GM12878 (cell line): Measurements from ENCODE around the gene LCE3C. TPM values are rescaled to one million over a fixed set of nuclear protein-coding genes. Genes with fewer than 3 reads are reported as not detected.

ENCODE experiments used
- ATAC-seq: fragments of 200-7000 bp; cut with Tn5 transposase; 3 replicates; pipeline ENCODE4 v1.9.1; 2020; ENCODE audit warnings: mild to moderate bottlenecking, moderate library complexity
- Bru-seq: library from RNA; stranded (reverse); fragments of 400-500 nt; gene quantifications from one replicate; lab custom pipeline; 2021; lab: Mats Ljungman, UMichigan
- BruChase-seq, 2 experiments: library from RNA; stranded (reverse); fragments of 400-500 nt; gene quantifications; one replicate each; lab custom pipeline; 2021; lab: Mats Ljungman, UMichigan
- BruUV-seq: library from RNA; stranded (reverse); fragments of 400-500 nt; replicated peaks from 2 replicates; lab custom pipeline; 2021; lab: Mats Ljungman, UMichigan
- CTCF ChIA-PET: fragments of 300-600 bp; sonication (Branson Sonifier 250); formaldehyde crosslinking; extraction: SDS; loops from one replicate; lab custom pipeline; 2021; ENCODE audit warnings: inconsistent platforms; lab: Yijun Ruan, JAX
- POLR2A ChIA-PET: fragments of 350-600 bp; formaldehyde crosslinking; extraction: SDS; loops from one replicate; lab custom pipeline; 2021; ENCODE audit warnings: inconsistent platforms; lab: Charles Lee
- RAD21 ChIA-PET: fragments of 300-600 bp; sonication (Branson Sonifier 250); formaldehyde crosslinking; loops from one replicate; lab custom pipeline; 2023; ENCODE audit warnings: antibody characterized with exemption; ENCODE audit not compliant: unreplicated experiment; lab: Charles Lee
- SMC1A ChIA-PET: fragments of 300-600 bp; sonication (Branson Sonifier 250); formaldehyde crosslinking; loops from one replicate; lab custom pipeline; 2023; ENCODE audit not compliant: unreplicated experiment, uncharacterized antibody; lab: Charles Lee
- DNase-seq: peaks from one replicate; pipeline ENCODE4 v3.0.0-alpha.2; 2011; ENCODE audit warnings: low read depth, low spot score
- FAIRE-seq: peaks from 3 replicates; lab custom pipeline; 2011; peaks lifted over from hg19 to GRCh38; lab: Jason Lieb, UNC
- H2AFZ ChIP-seq: 2 replicates; pipeline ENCODE4 v1.6.0; 2011; ENCODE audit warnings: low read depth, low read length, control low read depth; ENCODE audit not compliant: control insufficient read depth
- H3K27ac ChIP-seq: 2 replicates; pipeline ENCODE4 v1.5.1; 2011; ENCODE audit warnings: control low read depth; ENCODE audit not compliant: control insufficient read depth, insufficient read depth
- H3K27me3 ChIP-seq, 2 experiments: replicated peaks in 1 of 2; 2 replicates each; pipeline versions ENCODE4 v1.6.0 to v1.6.1; 2011; ENCODE audit warnings: low read length in 1 of 2; ENCODE audit not compliant: control insufficient read depth in 2 of 2, insufficient read depth in 2 of 2
- H3K36me3 ChIP-seq, 2 experiments: 2 replicates each; pipeline ENCODE4 v1.5.1; 2011; ENCODE audit warnings: low read length in 1 of 2; ENCODE audit not compliant: control insufficient read depth in 2 of 2, insufficient read depth in 2 of 2
- H3K4me1 ChIP-seq: 2 replicates; pipeline ENCODE4 v1.6.1; 2011; ENCODE audit warnings: mild to moderate bottlenecking, low read length, moderate library complexity, mixed read lengths; ENCODE audit not compliant: control insufficient read depth, insufficient read depth
- H3K4me2 ChIP-seq: 2 replicates; pipeline ENCODE4 v1.6.0; 2011; ENCODE audit warnings: control low read depth; ENCODE audit not compliant: control insufficient read depth, insufficient read depth
- H3K4me3 ChIP-seq: fragments of 200-600 bp; sonication (generic); 2 replicates; pipeline ENCODE4 v1.5.1; 2016
- H3K79me2 ChIP-seq: 2 replicates; pipeline ENCODE4 v1.6.0; 2011; ENCODE audit warnings: low read length; ENCODE audit not compliant: control insufficient read depth, insufficient read depth
- H3K9ac ChIP-seq: 2 replicates; pipeline ENCODE4 v1.8.0; 2011; ENCODE audit warnings: low read length, control low read depth, mixed read lengths; ENCODE audit not compliant: control insufficient read depth, insufficient read depth
- H3K9me3 ChIP-seq: replicated peaks from 3 replicates; pipeline ENCODE4 v1.5.1; 2011; ENCODE audit warnings: mild to moderate bottlenecking, low read length; ENCODE audit not compliant: control insufficient read depth, insufficient read depth
- H4K20me1 ChIP-seq: 2 replicates; pipeline ENCODE4 v1.6.0; 2011; ENCODE audit not compliant: control insufficient read depth, insufficient read depth
- CHD4 ChIP-seq: fragments of 200-600 bp; sonication (generic); IDR thresholded peaks from 2 replicates; pipeline ENCODE4 v1.6.1; 2016; ENCODE audit warnings: mild to moderate bottlenecking
- IKZF2 ChIP-seq, 2 experiments: fragments of 450-650 bp; IDR thresholded peaks; 2 replicates each; pipeline ENCODE4 v1.6.1; 2017; ENCODE audit warnings: mild to moderate bottlenecking in 2 of 2, moderate library complexity in 2 of 2
- NR2F1 ChIP-seq: fragments of 450-650 bp; conservative IDR thresholded peaks from 2 replicates; pipeline ENCODE4 v1.6.1; 2017; ENCODE audit warnings: mild to moderate bottlenecking
- PAX8 ChIP-seq: fragments of 450-650 bp; IDR thresholded peaks from 2 replicates; pipeline ENCODE4 v1.6.1; 2017; ENCODE audit warnings: mild to moderate bottlenecking, moderate library complexity
- ZNF622 ChIP-seq: fragments of 450-650 bp; IDR thresholded peaks from 2 replicates; pipeline ENCODE4 v1.6.1; 2017; ENCODE audit warnings: mild to moderate bottlenecking, inconsistent platforms
- WGBS: methylation state at CpG from one replicate; pipeline ENCODE4 v1.1.6; 2016; ENCODE audit warnings: low lambda C conversion rate; ENCODE audit not compliant: insufficient replicate concordance, insufficient coverage; ENCODE audit errors: missing lambda C conversion rate; 5-methylcytosine and 5-hydroxymethylcytosine counted together
- in situ Hi-C: fragments of 300-500 bp; cut with MboI; formaldehyde crosslinking; loops from 9 replicates; pipeline ENCODE4 v1.14.3; 2018; ENCODE audit warnings: mixed read lengths
- intact Hi-C: fragments of 100-400 bp; cut with micrococcal nuclease; formaldehyde crosslinking; loops from one replicate; pipeline ENCODE4 v1.14.2; 2022; ENCODE audit not compliant: unreplicated experiment
- long read RNA-seq, 2 experiments: library from polyadenylated mRNA; unstranded; transcript quantifications; one replicate each; pipeline ENCODE4 v2.0.0, GENCODE V29; 2019 to 2020
- polyA minus RNA-seq, 3 experiments: library from RNA; depleted of rRNA, polyadenylated mRNA; stranded (reverse); fragments of >200 nt; gene quantifications; 2 replicates each; pipeline ENCODE4 v1.2.3, GENCODE V29; 2011
- polyA plus RNA-seq, 11 experiments: library from polyadenylated mRNA; depleted of rRNA in 4 of 11; unstranded in 6 of 11; stranded (reverse) in 5 of 11; fragments of >200 nt; fragmentation: Nextera tagmentation in 4 of 11; fragmentation: Illumina TruSeq in 1 of 11; extraction: Ambion mirVana in 4 of 11; extraction: Trizol in 1 of 11; gene quantifications; 1 replicate in 1 of 11; 2 replicates in 10 of 11; pipeline versions ENCODE4 v1.2.1 to v1.2.3, GENCODE V29; 2011 to 2016; ENCODE audit warnings: inconsistent platforms in 2 of 11, missing spikeins in 2 of 11, low read depth in 1 of 11
- total RNA-seq, 4 experiments: library from RNA; depleted of rRNA in 3 of 4; stranded (reverse); fragments of >200 nt in 3 of 4; fragmentation: Illumina TruSeq in 1 of 4; extraction: Trizol in 1 of 4; gene quantifications; 2 replicates each; pipeline versions ENCODE4 v1.2.1 to v1.2.3, GENCODE V29; 2013 to 2021
- TF ChIP-seq, protein P1 (sequence below): IDR thresholded peaks from 2 replicates; pipeline ENCODE4 v1.6.1; 2012; ENCODE audit warnings: improper control_type of control experiment, low read depth, low read length; ENCODE audit not compliant: insufficient replicate concordance
- TF ChIP-seq, protein P2 (sequence below): fragments of 450-650 bp; IDR thresholded peaks from 2 replicates; pipeline ENCODE4 v1.6.1; 2017; ENCODE audit warnings: antibody characterized with exemption, mild to moderate bottlenecking, moderate library complexity

LCE3C gene, protein sequence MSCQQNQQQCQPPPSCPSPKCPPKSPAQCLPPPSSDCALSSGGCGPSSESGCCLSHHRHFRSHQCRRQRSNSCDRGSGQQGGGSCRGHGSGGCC
- not detected in 2 replicates for total RNA-seq (2013; cell fraction: nucleolus; rRNA removed)
- total RNA-seq (2014; rRNA removed) (not detected in 2 replicates), total RNA-seq (2014; rRNA removed; fragmentation: Illumina TruSeq; extraction: Trizol) (not detected in 2 replicates), total RNA-seq (2021) (not detected in 2 replicates), polyA plus RNA-seq (2011; rRNA removed) (not detected in 2 replicates), polyA plus RNA-seq (2014; fragmentation: Illumina TruSeq; extraction: Trizol) (not detected in 2 replicates), polyA plus RNA-seq (2014; fragmentation: Nextera tagmentation; extraction: Ambion mirVana) (not detected), polyA plus RNA-seq (2014; rRNA removed) (not detected in 2 replicates), polyA plus RNA-seq (2016; fragmentation: Nextera tagmentation; extraction: Ambion mirVana) (not detected), polyA minus RNA-seq (2011; rRNA and poly(A)+ RNA removed) (not detected in 2 replicates), Bru-seq, nascent RNA (not detected), BruChase-seq, experiment 1, labeled RNA remaining after a 6-hour chase (not detected), BruChase-seq, experiment 2, labeled RNA remaining after a 2-hour chase (not detected)
- polyA plus RNA-seq (2011; ENCODE audit: low read depth), result not detected
- not detected in 2 replicates for polyA plus RNA-seq (2011; cell fraction: cytosol; rRNA removed)
- not detected in 2 replicates for polyA plus RNA-seq (2011; cell fraction: nucleus; rRNA removed)
- not detected in 2 replicates for polyA plus RNA-seq (2012)
- polyA minus RNA-seq (2011; cell fraction: cytosol; rRNA and poly(A)+ RNA removed), result not detected in 2 replicates
- polyA minus RNA-seq (2011; cell fraction: nucleus; rRNA and poly(A)+ RNA removed), result not detected in 2 replicates
- long read RNA-seq, experiment 1, result 0 reads
- long read RNA-seq, experiment 2, result 0 reads

DNA sequence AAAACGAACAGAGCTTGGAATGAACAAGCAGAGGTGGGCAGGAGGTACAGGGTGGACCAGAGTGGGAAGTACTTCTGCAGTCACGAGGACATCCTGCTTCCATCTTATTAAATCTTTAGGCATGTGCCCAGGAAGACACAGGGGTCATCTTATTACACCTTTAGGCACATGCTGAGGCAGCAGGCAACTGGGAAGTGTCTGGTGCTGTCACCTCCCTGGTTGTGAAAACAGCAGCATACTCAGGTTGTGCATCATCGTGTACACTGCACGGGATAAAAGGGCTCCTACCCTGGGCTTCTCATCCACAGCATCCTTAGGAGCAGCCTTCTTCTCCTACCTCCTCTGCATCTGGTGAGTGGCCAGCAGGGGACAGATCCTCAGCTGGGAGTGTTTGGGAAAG, at the start of gene LCE3C:
Gene LCE3C (plus strand): TSS at position 301 of the 400 bp plus-strand sequence. CDS start 498 bp downstream, outside the sequence.
- in situ Hi-C loops (no loop called here), intact Hi-C loops (no loop called here)
- RAD21 ChIA-PET, result no interaction called here
- Histone ChIP-seq H3K36me3 (no peaks in the 10 kb centered on the region), H3K9ac (no peak within 1 kb of the TSS), H3K27me3 (no peaks in the 10 kb centered on the region), H3K4me2 (no peak within 1 kb of the TSS), H3K4me3 (no peak within 1 kb of the TSS), H3K27ac (no peak within 1 kb of the TSS), H3K79me2 (no peaks in the 10 kb centered on the region), H3K9me3 (no peaks in the 10 kb centered on the region), H3K4me1 (no peaks in the 10 kb centered on the region)
- SMC1A ChIA-PET, result no interaction called here
- FAIRE-seq, result no peak
- POLR2A ChIA-PET, result no interaction called here
- CTCF ChIA-PET, result no interaction called here
- no peak for TF ChIP-seq PAX8
- no peak for TF ChIP-seq NR2F1
- no peak for TF ChIP-seq CHD4
- no peak for TF ChIP-seq ZNF622
- no peak for TF ChIP-seq IKZF2 (IDR thresholded peaks at IDR 0.05)
- TF ChIP-seq, protein P1, sequence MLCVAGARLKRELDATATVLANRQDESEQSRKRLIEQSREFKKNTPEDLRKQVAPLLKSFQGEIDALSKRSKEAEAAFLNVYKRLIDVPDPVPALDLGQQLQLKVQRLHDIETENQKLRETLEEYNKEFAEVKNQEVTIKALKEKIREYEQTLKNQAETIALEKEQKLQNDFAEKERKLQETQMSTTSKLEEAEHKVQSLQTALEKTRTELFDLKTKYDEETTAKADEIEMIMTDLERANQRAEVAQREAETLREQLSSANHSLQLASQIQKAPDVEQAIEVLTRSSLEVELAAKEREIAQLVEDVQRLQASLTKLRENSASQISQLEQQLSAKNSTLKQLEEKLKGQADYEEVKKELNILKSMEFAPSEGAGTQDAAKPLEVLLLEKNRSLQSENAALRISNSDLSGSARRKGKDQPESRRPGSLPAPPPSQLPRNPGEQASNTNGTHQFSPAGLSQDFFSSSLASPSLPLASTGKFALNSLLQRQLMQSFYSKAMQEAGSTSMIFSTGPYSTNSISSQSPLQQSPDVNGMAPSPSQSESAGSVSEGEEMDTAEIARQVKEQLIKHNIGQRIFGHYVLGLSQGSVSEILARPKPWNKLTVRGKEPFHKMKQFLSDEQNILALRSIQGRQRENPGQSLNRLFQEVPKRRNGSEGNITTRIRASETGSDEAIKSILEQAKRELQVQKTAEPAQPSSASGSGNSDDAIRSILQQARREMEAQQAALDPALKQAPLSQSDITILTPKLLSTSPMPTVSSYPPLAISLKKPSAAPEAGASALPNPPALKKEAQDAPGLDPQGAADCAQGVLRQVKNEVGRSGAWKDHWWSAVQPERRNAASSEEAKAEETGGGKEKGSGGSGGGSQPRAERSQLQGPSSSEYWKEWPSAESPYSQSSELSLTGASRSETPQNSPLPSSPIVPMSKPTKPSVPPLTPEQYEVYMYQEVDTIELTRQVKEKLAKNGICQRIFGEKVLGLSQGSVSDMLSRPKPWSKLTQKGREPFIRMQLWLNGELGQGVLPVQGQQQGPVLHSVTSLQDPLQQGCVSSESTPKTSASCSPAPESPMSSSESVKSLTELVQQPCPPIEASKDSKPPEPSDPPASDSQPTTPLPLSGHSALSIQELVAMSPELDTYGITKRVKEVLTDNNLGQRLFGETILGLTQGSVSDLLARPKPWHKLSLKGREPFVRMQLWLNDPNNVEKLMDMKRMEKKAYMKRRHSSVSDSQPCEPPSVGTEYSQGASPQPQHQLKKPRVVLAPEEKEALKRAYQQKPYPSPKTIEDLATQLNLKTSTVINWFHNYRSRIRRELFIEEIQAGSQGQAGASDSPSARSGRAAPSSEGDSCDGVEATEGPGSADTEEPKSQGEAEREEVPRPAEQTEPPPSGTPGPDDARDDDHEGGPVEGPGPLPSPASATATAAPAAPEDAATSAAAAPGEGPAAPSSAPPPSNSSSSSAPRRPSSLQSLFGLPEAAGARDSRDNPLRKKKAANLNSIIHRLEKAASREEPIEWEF, result no peak
- TF ChIP-seq, protein P2, sequence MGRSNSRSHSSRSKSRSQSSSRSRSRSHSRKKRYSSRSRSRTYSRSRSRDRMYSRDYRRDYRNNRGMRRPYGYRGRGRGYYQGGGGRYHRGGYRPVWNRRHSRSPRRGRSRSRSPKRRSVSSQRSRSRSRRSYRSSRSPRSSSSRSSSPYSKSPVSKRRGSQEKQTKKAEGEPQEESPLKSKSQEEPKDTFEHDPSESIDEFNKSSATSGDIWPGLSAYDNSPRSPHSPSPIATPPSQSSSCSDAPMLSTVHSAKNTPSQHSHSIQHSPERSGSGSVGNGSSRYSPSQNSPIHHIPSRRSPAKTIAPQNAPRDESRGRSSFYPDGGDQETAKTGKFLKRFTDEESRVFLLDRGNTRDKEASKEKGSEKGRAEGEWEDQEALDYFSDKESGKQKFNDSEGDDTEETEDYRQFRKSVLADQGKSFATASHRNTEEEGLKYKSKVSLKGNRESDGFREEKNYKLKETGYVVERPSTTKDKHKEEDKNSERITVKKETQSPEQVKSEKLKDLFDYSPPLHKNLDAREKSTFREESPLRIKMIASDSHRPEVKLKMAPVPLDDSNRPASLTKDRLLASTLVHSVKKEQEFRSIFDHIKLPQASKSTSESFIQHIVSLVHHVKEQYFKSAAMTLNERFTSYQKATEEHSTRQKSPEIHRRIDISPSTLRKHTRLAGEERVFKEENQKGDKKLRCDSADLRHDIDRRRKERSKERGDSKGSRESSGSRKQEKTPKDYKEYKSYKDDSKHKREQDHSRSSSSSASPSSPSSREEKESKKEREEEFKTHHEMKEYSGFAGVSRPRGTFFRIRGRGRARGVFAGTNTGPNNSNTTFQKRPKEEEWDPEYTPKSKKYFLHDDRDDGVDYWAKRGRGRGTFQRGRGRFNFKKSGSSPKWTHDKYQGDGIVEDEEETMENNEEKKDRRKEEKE, result no peak
- TF ChIP-seq, all 136 proteins: peak for 0
- DNase-seq (no peak), ATAC-seq (no peak)
- no TSS peak for BruUV-seq
- H2AFZ ChIP-seq, result no peak within 1 kb of the TSS
- WGBS, result 21% methylated on average over 4 of the region's 4 CpGs
- H4K20me1 ChIP-seq, result no peaks in the 10 kb centered on the region
